Activated T-cell treated with anti-CD3 and anti-CD28 coated beads, Interleukin-2, amount 50 U/mL, for 24 hours (primary cell): ENCODE measurements around the gene TEDC2.

Experiments used
- DNase-seq: peaks from one replicate; pipeline ENCODE4 v3.0.0-alpha.2; 2020
- H3K27ac Mint-ChIP-seq: 2 replicates; pipeline ENCODE4 v1.8.0; 2020; ENCODE audit warnings: mild to moderate bottlenecking, mixed read lengths
- H3K27me3 Mint-ChIP-seq: 2 replicates; pipeline ENCODE4 v1.8.0; 2020; ENCODE audit warnings: mixed read lengths
- H3K36me3 Mint-ChIP-seq: 2 replicates; pipeline ENCODE4 v1.8.0; 2020; ENCODE audit warnings: low read depth, mixed read lengths
- H3K4me1 Mint-ChIP-seq: 2 replicates; pipeline ENCODE4 v1.8.0; 2020; ENCODE audit warnings: low read depth, mixed read lengths
- H3K4me3 Mint-ChIP-seq: 2 replicates; pipeline ENCODE4 v1.8.0; 2020; ENCODE audit warnings: mild to moderate bottlenecking, moderate library complexity, mixed read lengths
- H3K9me3 Mint-ChIP-seq: 2 replicates; pipeline ENCODE4 v1.8.0; 2020; ENCODE audit warnings: mixed read lengths

The TEDC2 gene

GRCh38 chr16:2498531-2499253 is 38.8 kb downstream of the TEDC2 start:
- Mint-ChIP-seq H3K27me3 (no peaks in the 10 kb centered on the region), H3K4me3 (no peak overlapping the region), H3K36me3 (peaks cover 36% of the 10 kb centered on the region), H3K9me3 (no peaks in the 10 kb centered on the region), H3K4me1 (no peaks in the 10 kb centered on the region), H3K27ac (no peak overlapping the region)
- DNase-seq: no peak

- H3K4me1 Mint-ChIP-seq: no peaks in the 10 kb centered on the region
- H3K27ac Mint-ChIP-seq: no peak overlapping the region
- H3K4me3 Mint-ChIP-seq: no peak overlapping the region
- no peak for DNase-seq
- H3K36me3 Mint-ChIP-seq: peaks cover 36% of the 10 kb centered on the region
- no peaks in the 10 kb centered on the region for H3K9me3 Mint-ChIP-seq
- no peaks in the 10 kb centered on the region for H3K27me3 Mint-ChIP-seq
Observed at GRCh38 chr16:2499454-2499853, 39.5 kb downstream of the TEDC2 start.

GRCh38 chr16:2499890-2500429 is 40.1 kb downstream of the TEDC2 start:
- H3K4me3 Mint-ChIP-seq: no peak overlapping the region
- H3K36me3 Mint-ChIP-seq: peaks cover 36% of the 10 kb centered on the region
- DNase-seq: no peak
- H3K4me1 Mint-ChIP-seq: no peaks in the 10 kb centered on the region
- H3K27ac Mint-ChIP-seq: no peak overlapping the region
- H3K27me3 Mint-ChIP-seq: no peaks in the 10 kb centered on the region
- H3K9me3 Mint-ChIP-seq: no peaks in the 10 kb centered on the region

GRCh38 chr16:2500430-2500917 is 40.6 kb downstream of the TEDC2 start:
- no peak overlapping the region for H3K4me3 Mint-ChIP-seq
- no peaks in the 10 kb centered on the region for H3K4me1 Mint-ChIP-seq
- no peak for DNase-seq

GRCh38 chr16:2500918-2501750 is 41.2 kb downstream of the TEDC2 start:
- no peaks in the 10 kb centered on the region for H3K9me3 Mint-ChIP-seq
- H3K4me1 Mint-ChIP-seq: no peaks in the 10 kb centered on the region
- DNase-seq: peak; percentile 91
- H3K36me3 Mint-ChIP-seq: peaks cover 29% of the 10 kb centered on the region
- H3K27ac Mint-ChIP-seq: no peak overlapping the region
- H3K4me3 Mint-ChIP-seq: no peak overlapping the region
- no peaks in the 10 kb centered on the region for H3K27me3 Mint-ChIP-seq

More at GRCh38 chr16:2500430-2500917, 40.6 kb downstream of the TEDC2 start:
- Mint-ChIP-seq H3K27me3 (no peaks in the 10 kb centered on the region), H3K9me3 (no peaks in the 10 kb centered on the region), H3K36me3 (peaks cover 36% of the 10 kb centered on the region), H3K27ac (no peak overlapping the region)

GRCh38 chr16:2501946-2502895 is 42.3 kb downstream of the TEDC2 start:
- H3K36me3 Mint-ChIP-seq: peaks cover 21% of the 10 kb centered on the region
- no peak overlapping the region for H3K27ac Mint-ChIP-seq
- no peaks in the 10 kb centered on the region for H3K27me3 Mint-ChIP-seq
- H3K9me3 Mint-ChIP-seq: no peaks in the 10 kb centered on the region
- H3K4me1 Mint-ChIP-seq: no peaks in the 10 kb centered on the region
- H3K4me3 Mint-ChIP-seq: no peak overlapping the region
- no peak for DNase-seq

- Mint-ChIP-seq H3K27me3 (no peaks in the 10 kb centered on the region), H3K9me3 (no peaks in the 10 kb centered on the region), H3K4me3 (no peak overlapping the region), H3K36me3 (no peaks in the 10 kb centered on the region), H3K4me1 (peaks cover 5% of the 10 kb centered on the region), H3K27ac (no peak overlapping the region)
- DNase-seq: no peak
Observed at GRCh38 chr16:2505695-2506094, 45.8 kb downstream of the TEDC2 start.

- Mint-ChIP-seq H3K27ac (no peak overlapping the region), H3K36me3 (no peaks in the 10 kb centered on the region), H3K27me3 (no peaks in the 10 kb centered on the region), H3K4me3 (no peak overlapping the region), H3K4me1 (peaks cover 7% of the 10 kb centered on the region), H3K9me3 (no peaks in the 10 kb centered on the region)
- no peak for DNase-seq
Observed at GRCh38 chr16:2507052-2507659, 47.2 kb downstream of the TEDC2 start.

GRCh38 chr16:2507665-2508064 is 47.8 kb downstream of the TEDC2 start:
- Mint-ChIP-seq H3K4me1 (peaks cover 12% of the 10 kb centered on the region), H3K4me3 (no peak overlapping the region), H3K9me3 (no peaks in the 10 kb centered on the region)

GRCh38 chr16:2508722-2509400 is 49.0 kb downstream of the TEDC2 start:
- Mint-ChIP-seq H3K4me3 (no peak overlapping the region), H3K27ac (no peak overlapping the region), H3K36me3 (peaks cover 1% of the 10 kb centered on the region), H3K4me1 (peaks cover 20% of the 10 kb centered on the region), H3K27me3 (no peaks in the 10 kb centered on the region), H3K9me3 (no peaks in the 10 kb centered on the region)
- no peak for DNase-seq

More at GRCh38 chr16:2507665-2508064, 47.8 kb downstream of the TEDC2 start:
- no peak for DNase-seq
- Mint-ChIP-seq H3K27me3 (no peaks in the 10 kb centered on the region), H3K36me3 (no peaks in the 10 kb centered on the region), H3K27ac (no peak overlapping the region)

- no peak overlapping the region for H3K27ac Mint-ChIP-seq
- peaks cover 19% of the 10 kb centered on the region for H3K36me3 Mint-ChIP-seq
- no peaks in the 10 kb centered on the region for H3K27me3 Mint-ChIP-seq
- no peak overlapping the region for H3K4me3 Mint-ChIP-seq
- no peaks in the 10 kb centered on the region for H3K9me3 Mint-ChIP-seq
- no peak for DNase-seq
- peaks cover 33% of the 10 kb centered on the region for H3K4me1 Mint-ChIP-seq
Observed at GRCh38 chr16:2511128-2511800, 51.4 kb downstream of the TEDC2 start.

- peak overlapping the region; percentile 90 for H3K27ac Mint-ChIP-seq
- peak overlapping the region; percentile 11 for H3K4me3 Mint-ChIP-seq
- H3K4me1 Mint-ChIP-seq: peaks cover 42% of the 10 kb centered on the region
- DNase-seq: no peak
- peaks cover 27% of the 10 kb centered on the region for H3K36me3 Mint-ChIP-seq
- no peaks in the 10 kb centered on the region for H3K27me3 Mint-ChIP-seq
- H3K9me3 Mint-ChIP-seq: no peaks in the 10 kb centered on the region
Observed at GRCh38 chr16:2511996-2512734, 52.3 kb downstream of the TEDC2 start.
